ENCODE measurements around the gene IRF2.

The IRF2 gene

GRCh38 chr4:184474263-184475095, at the start of gene IRF2:
TSS of gene IRF2 (minus strand) at chr4:184474550. CDS start at chr4:184429064, 45,486 bp downstream.
- peak; percentile 95 for DNase-seq (ENCODE audit: low read depth)

- DNase-seq (ENCODE audit: low read depth), result no peak
Measured at GRCh38 chr4:184515606-184516005, 41.3 kb upstream of the IRF2 start.

- DNase-seq (ENCODE audit: low read depth), result peak; percentile 53
Measured at GRCh38 chr4:184514121-184514988, 40.0 kb upstream of the IRF2 start.

DNA sequence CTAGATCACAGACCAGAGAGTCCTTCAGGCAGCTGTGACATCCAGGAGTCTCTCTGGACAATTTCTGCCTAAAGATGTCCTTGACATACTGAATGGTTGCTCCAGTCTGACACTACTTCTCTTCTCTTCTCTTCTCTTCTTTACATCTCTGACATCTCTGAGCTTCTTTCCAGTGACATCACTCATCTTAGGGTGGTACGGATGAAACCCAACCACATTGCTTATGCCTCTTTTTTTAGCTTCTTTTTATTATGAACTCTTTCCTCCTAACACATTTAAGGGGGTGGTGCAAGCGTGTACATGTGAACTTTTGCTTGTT, 39.4 kb upstream of the IRF2 start:
- no peak for DNase-seq (ENCODE audit: low read depth)

- DNase-seq (ENCODE audit: low read depth), result no peak
Measured at GRCh38 chr4:184511156-184511555, 36.8 kb upstream of the IRF2 start.

DNA sequence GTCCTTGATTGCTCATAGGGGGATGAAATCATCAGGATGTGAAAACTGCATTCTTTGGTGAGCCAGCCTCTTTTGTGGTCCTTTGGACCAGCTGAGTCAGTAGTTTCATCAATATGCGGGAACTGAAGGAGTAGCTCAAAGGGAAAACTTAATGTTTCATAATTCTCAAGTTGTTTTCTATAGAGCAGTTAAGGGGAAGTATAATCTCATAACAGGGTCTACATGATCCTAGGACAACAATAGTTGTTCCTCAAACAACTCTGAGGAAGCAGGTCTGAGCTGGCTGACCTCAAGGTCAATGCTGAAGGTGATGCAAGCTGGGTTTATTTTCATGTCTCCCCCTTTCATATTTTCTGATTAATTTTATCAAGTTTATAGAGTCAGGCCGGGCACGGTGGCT, 36.1 kb upstream of the IRF2 start:
- DNase-seq (ENCODE audit: low read depth), result no peak

GRCh38 chr4:184506527-184507121, 32.3 kb upstream of the IRF2 start:
- no peak for DNase-seq (ENCODE audit: low read depth)

- DNase-seq (ENCODE audit: low read depth), result no peak
Measured at GRCh38 chr4:184504385-184504784, 30.0 kb upstream of the IRF2 start.

DNA sequence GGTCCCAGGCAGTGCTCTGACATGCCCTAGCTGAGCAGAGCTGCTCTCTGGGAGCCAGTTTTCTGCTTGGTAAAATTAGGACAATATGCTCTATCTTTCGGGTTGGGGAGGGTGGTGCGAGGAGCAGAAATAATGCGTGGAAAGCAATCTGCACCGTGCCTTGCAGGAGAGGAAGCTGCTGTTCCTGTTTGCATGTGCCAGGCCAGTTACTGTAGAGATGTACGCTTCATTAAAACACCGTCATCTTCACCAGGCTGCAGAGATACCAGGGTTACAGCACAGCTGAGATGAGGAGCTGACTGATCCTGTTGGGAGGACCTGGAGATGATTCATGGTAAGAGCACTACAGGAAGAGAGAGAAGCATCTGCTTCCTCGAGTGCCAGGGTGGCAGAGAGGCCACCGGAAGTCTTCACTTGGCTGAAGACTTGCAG, 29.5 kb upstream of the IRF2 start:
- DNase-seq (ENCODE audit: low read depth), result no peak

- no peak for DNase-seq (ENCODE audit: low read depth)
Measured at GRCh38 chr4:184500748-184501589, 26.6 kb upstream of the IRF2 start.

- no peak for DNase-seq (ENCODE audit: low read depth)
Measured at GRCh38 chr4:184499996-184500395, 25.6 kb upstream of the IRF2 start.

GRCh38 chr4:184498598-184498997, 24.2 kb upstream of the IRF2 start:
- DNase-seq (ENCODE audit: low read depth), result no peak

- DNase-seq (ENCODE audit: low read depth), result no peak
Measured at GRCh38 chr4:184489771-184490170, 15.4 kb upstream of the IRF2 start.

DNA sequence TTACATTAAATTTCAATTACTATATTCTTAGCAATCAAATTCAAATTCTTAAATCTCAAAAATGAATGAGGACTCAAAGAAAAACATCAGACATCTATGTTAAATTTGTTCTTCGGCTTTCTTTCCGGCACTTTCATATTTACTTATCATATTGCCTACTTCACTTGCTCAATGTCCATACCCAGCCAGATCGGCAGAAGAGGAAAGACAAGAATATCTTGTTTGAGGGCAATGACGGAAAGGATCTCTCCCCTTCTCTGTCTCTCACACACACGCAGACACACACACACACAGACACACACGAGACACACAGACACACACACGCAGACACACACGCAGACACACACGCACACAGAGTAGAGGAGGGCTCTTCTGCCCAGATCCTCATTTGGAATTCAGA, 13.2 kb upstream of the IRF2 start:
- no peak for DNase-seq (ENCODE audit: low read depth)

DNA sequence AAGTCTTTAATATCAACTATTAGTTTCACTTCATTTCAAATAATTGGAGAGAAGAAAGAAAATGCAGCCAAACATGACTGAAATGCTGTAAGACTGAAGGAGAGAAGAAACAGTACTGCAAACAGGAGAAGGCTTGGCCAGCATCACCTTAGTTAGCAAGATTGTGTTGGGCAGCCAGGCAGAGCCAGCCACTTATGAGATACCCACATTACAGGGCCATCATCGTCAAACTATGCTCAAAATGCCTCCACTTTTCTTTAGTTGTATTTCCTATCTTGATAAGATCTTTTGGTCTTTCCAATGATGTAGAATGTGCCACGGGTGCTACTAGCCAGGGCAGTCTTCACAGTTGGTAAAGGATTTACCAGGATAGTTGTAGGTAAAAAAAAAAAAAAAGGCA, 10.9 kb upstream of the IRF2 start:
- DNase-seq (ENCODE audit: low read depth), result no peak

- DNase-seq (ENCODE audit: low read depth), result no peak
Measured at GRCh38 chr4:184481544-184481943, 7.2 kb upstream of the IRF2 start.

DNA sequence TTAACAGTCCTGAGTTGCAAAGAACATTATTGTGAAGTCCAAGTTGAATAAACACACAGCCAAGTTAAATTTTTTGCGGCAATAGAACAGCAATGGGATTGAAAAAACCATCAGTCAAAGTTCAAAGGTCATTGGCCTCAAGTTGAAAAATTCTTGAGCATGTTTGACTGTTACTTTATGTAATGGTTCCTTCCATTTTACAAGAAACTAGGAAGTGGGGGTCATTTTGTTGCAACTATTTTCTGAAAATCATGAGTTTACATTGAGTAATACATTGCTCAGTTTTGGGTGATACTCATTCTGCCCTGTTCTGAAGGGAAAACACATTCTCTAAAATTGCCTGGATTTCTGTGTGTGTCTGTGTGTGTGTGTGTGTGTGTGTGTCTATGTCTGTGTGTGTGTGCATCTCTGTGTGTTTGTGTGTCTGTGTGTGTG, 5.2 kb upstream of the IRF2 start:
- DNase-seq (ENCODE audit: low read depth), result no peak

DNA sequence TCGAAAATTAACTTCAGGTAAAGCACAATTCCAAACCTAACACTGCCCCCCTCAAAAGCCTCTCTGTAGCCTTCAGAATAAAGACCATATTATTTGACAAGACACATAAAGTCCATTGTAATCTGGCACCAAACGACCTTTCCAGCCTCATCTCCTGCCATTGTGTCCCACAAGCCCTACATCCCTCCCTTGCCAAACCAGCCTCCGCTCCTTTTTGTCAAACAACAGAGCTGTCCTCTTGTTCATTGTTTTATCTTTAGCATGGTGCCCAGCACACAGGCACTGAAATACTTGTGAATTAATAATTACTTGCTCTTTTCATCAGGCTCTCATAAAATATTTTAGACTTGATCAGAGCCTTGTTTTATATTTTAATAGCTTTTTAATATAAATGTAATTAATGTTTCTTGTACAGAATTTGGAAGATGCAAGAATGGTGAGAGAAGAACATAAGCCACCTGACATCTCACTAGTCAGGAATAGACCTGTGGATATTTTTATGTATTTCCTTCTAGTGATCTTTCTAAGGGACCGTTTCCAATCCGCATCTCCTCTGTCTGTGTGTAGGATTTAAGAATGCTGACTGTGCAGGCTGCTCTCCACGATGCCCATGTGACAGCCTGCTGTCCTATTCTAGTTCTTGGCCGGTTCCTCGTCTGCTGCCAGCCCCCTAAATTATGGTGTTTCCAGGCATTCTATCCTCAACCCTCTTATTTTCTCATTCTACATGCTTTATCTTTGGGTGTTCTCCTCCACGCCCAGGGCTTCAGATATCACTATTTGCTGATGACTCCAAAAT, 3.0 kb upstream of the IRF2 start:
- no peak for DNase-seq (ENCODE audit: low read depth)

GRCh38 chr4:184476695-184477094, 2.3 kb upstream of the IRF2 start:
- DNase-seq (ENCODE audit: low read depth), result no peak

- DNase-seq (ENCODE audit: low read depth), result no peak
Measured at GRCh38 chr4:184475498-184475897, 1.1 kb upstream of the IRF2 start.

DNA sequence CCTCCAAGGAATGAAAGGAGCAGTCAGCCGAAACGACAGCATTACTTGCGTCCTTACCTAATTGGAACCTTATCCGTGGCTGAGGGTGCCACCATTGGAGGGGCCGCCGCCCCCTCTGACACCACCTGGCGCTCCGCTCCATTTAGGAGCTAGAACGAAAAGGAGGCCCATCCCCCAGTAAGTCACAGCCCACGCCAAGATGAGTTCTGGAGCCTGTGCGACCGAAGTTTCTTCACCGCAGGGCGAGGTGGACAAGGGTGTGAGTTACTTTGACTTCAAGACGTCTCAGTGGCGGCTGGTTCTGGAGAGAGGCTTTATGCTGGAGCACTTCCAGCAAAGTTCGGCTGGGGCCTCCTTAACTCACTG, 729 bp upstream of the IRF2 start:
- peak; percentile 29 for DNase-seq (ENCODE audit: low read depth)

All from fibroblast of the conjunctiva (primary cell).